RWPE1 (cell line): ENCODE results near the gene GC.

Experiments
- CTCF ChIA-PET: fragments of 350-600 bp; sonication (Branson Sonifier 250); formaldehyde crosslinking; extraction: SDS; loops from one replicate; lab custom pipeline; 2021; lab: Yijun Ruan, JAX
- POLR2A ChIA-PET: fragments of 400-600 bp; formaldehyde crosslinking; extraction: SDS; loops from one replicate; lab custom pipeline; 2020; ENCODE audit warnings: antibody characterized with exemption; ENCODE audit not compliant: low non-redundant PET; lab: Yijun Ruan, JAX
- DNase-seq: peaks from one replicate; pipeline ENCODE4 v3.0.0; 2012; ENCODE audit warnings: low spot score
- H3K27ac ChIP-seq: fragments of 450-650 bp; 2 replicates; pipeline ENCODE4 v1.5.1; 2017
- TF ChIP-seq, protein P1 (sequence below): fragments of 450-650 bp; conservative IDR thresholded peaks from 2 replicates; pipeline ENCODE4 v1.5.1; 2017; ENCODE audit warnings: low read depth, mild to moderate bottlenecking

Gene GC

DNA sequence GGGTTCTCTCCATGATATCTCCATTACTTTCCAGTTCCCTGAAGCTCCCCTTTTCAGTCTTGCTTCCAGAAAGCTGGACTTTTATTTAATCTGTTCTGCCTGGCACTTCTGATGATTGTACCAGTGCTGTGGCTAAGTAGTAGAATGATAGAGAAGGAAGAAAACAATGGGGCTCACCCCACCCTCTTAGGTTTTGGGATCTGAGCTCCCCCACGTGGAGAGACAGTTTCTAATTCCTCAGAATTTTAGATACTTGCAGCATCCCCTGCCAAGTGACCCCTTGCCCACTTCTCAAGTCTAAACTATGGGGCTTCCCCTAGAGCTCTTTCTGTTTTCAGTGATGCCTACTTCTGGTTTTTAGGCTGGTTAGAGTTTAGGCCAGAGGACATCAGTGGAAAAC lies 73.9 kb downstream of the GC start:
- DNase-seq: no peak
- ChIA-PET POLR2A (no interaction called here), CTCF (interaction anchor here (0.6 to 0.7 kb wide), 3 partner anchors 95 to 1083 kb away, joined by 3 read pairs; no protein-coding TSS in a partner anchor)
- H3K27ac ChIP-seq: no peak overlapping the region
- TF ChIP-seq, protein P1, sequence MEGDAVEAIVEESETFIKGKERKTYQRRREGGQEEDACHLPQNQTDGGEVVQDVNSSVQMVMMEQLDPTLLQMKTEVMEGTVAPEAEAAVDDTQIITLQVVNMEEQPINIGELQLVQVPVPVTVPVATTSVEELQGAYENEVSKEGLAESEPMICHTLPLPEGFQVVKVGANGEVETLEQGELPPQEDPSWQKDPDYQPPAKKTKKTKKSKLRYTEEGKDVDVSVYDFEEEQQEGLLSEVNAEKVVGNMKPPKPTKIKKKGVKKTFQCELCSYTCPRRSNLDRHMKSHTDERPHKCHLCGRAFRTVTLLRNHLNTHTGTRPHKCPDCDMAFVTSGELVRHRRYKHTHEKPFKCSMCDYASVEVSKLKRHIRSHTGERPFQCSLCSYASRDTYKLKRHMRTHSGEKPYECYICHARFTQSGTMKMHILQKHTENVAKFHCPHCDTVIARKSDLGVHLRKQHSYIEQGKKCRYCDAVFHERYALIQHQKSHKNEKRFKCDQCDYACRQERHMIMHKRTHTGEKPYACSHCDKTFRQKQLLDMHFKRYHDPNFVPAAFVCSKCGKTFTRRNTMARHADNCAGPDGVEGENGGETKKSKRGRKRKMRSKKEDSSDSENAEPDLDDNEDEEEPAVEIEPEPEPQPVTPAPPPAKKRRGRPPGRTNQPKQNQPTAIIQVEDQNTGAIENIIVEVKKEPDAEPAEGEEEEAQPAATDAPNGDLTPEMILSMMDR: no peak

- CTCF ChIA-PET: interaction anchor here (0.6 kb wide), 1 partner anchor 15 kb away, joined by 4 read pairs; no protein-coding TSS in a partner anchor
- TF ChIP-seq, protein P1: no peak
- DNase-seq: no peak
- no peak overlapping the region for H3K27ac ChIP-seq
- POLR2A ChIA-PET: no interaction called here
Measured at GRCh38 chr4:71698141-71698540, 85.7 kb downstream of the GC start.

GRCh38 chr4:71697031-71697430 lies 86.8 kb downstream of the GC start:
- TF ChIP-seq, protein P1: no peak
- CTCF ChIA-PET: no interaction called here
- POLR2A ChIA-PET: no interaction called here
- DNase-seq: no peak
- H3K27ac ChIP-seq: no peak overlapping the region

GRCh38 chr4:71694961-71695360 lies 88.9 kb downstream of the GC start:
- ChIA-PET POLR2A (no interaction called here), CTCF (no interaction called here)

DNA sequence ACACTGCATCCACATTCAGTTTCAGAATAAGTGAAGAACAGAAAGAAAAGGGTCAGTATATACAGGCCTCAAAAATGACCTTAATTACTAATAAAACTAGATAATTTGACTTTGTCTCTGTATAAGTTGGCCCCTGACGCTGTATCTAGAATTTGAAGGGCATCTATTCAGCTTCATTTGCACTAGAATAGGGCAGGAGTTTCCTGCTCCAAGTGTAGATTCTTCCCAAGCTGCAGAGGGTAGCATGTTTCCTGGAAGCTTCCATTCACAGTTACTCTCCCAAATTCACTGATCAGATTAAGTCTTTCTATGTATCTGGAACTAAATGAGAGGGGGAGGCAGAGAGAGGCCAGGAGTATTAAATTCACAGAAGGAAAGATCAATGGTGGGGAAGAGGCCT lies 90.9 kb downstream of the GC start:
- no peak for DNase-seq
- TF ChIP-seq, protein P1: no peak
- no peak overlapping the region for H3K27ac ChIP-seq
- ChIA-PET POLR2A (no interaction called here), CTCF (interaction anchor here (0.6 kb wide), 1 partner anchor 80 kb away, joined by 3 read pairs; no protein-coding TSS in a partner anchor)

More at GRCh38 chr4:71694961-71695360, 88.9 kb downstream of the GC start:
- no peak for DNase-seq
- no peak overlapping the region for H3K27ac ChIP-seq
- TF ChIP-seq, protein P1: no peak

- ChIA-PET POLR2A (no interaction called here), CTCF (no interaction called here)
- DNase-seq: no peak
- H3K27ac ChIP-seq: no peak overlapping the region
- TF ChIP-seq, protein P1: no peak
Measured at GRCh38 chr4:71692198-71692597, 91.7 kb downstream of the GC start.
